NK-92 (cell line): Measurements from ENCODE around the gene ZNF260.
"Not testable (repeated sequence)": the region's sequence is repeated elsewhere in the genome, so short reads cannot be mapped to it uniquely, and the experiment has no call there.

Experiments
- DNase-seq: peaks from one replicate; lab custom pipeline; 2025; ENCODE audit not compliant: unreplicated experiment; lab: John Stamatoyannopoulos, UW

ZNF260 gene

DNA sequence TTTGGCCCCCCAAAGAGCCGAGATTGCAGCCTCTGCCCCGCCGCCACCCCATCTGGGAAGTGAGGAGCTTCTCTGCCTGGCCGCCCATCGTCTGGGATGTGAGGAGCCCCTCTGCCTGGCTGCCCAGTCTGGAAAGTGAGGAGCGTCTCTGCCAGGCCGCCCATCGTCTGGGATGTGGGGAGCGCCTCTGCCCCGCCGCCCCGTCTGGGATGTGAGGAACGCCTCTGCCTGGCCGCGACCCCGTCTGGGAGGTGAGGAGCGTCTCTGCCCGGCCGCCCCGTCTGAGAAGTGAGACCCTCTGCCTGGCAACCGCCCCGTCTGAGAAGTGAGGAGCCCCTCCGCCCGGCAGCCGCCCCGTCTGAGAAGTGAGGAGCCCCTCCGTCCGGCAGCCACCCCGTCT is 37.2 kb downstream of the ZNF260 start:
- not testable (repeated sequence) for DNase-seq

DNA sequence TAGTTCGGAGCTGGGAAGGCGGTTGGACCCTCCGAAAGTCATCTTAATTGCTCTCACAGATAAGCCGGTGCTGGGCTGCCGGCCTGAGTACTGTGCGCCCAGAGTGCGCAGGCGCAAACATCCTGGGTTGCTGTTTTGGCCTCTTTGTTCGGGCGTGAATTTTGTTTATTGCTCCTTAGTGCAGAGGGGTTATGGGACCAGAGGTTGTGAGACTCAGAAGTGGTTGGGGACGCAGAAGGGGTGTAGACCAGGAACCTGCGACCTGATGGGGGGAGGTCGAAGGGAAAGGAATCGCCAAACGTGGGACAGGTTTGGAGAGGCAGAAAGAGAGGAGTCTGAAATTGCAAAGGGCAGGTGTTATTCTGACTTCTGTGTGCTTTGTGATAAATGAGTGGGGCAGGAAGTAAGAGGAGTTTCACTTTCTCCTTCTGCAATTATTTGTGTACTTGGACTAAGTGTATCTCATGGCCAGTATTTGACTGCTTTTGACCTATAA is 38.1 kb downstream of the ZNF260 start:
- no peak for DNase-seq

DNA sequence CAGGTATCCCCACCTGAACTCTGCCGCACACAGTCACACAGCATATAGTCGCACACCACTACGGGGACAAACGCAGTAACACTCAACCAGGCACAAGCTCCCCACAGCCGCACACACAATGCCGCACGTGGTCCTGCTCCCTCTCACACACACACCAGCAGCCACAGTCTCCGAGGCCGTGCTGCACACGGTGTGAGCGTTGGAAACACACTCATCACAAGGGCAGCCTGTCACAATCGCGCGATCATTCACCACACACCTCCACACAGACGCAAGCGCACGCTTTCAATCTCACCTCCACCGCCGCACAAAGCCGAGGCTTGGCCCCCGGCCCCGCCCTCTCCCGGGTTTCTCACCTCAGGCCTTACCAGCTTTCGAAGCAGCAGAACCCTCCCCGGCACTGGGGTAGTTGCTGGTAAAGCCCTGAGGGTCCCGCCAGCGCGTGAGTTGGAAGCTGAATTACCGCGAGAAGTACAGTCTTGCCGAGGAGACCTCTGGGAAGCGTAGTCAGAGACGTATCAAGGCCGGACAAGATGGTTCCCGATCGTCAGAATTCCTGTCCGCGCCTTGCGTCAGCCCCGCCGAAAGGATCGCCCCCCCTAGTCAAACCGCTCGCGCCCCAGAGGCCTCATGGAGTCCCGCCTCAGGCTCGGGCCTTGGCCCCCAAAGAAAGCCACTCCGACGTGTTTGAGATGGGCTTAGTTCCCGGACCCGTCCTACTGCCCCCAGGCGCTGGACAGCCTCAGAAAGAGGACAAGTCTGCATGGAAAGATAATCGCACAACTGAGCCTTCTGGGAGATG is 38.8 kb downstream of the ZNF260 start, which contains the start of gene ZNF566:
Gene ZNF566 (minus strand): TSS at position 444 of the 802 bp plus-strand sequence. CDS start 13,004 bp downstream, outside the sequence.
- DNase-seq, result peak; percentile 75

DNA sequence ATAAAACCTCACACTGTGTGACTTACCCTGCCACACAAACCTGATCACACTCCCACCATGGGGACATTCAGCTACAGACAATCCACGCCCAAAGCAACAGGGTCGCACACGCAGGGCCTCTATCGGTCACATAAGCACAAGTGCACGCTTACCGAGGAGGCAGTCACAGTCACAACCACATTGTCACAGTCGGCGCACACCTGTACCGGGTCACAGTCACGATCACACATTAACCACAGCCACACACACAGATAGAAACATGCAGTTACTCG is 39.3 kb downstream of the ZNF260 start:
- DNase-seq, result no peak

DNA sequence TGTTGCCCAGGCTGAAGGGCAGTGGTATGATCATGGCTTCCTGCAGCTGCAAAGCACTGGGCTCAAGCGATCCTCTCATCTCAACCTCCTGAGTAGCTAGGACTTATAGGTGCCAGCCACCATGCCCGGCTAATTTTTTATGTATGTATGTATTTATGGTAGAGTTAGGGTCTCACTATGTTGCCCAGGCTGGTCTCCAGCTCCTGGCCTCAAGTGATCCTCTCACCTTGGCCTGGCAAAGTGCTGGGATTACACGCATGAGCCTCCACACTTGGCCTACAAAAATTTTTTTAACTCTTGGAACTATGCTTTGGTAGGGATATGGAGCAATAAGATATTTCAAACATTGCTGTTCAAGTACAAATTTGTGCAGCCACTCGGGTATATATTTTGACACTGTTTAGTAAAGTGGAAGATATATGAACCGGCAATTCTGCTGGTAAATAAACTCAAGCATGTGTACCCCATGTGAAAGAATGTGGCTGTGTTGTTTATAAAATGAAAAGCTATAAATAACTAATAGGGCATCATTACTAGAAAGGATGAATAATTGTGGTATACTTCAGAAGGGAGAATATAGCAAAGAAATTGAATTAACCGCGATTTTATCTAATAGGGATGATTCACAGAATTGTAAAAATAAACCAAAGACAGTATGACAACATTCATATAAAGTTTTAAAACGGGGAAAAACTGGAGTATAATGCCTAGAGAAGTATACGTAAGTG is 39.8 kb downstream of the ZNF260 start:
- no peak for DNase-seq

DNA sequence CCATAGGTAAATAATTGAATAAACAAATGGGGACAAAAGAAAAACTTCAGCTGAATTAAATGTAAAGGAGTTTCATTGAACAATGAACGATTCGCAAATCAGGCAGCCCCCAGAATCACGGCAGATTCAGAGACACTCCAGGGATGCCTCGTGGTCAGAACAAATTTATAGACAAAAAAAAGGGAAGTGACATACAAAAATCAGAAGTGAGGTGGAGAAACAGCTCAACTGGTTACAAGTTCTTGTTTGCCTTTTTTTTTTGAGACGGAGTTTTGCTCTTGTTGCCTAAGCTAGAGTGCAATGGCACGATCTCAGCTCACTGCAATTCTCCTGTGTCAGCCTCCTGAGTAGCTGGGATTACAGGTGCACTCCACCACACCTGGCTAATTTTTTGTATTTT is 44.4 kb downstream of the ZNF260 start:
- DNase-seq, result no peak

DNA sequence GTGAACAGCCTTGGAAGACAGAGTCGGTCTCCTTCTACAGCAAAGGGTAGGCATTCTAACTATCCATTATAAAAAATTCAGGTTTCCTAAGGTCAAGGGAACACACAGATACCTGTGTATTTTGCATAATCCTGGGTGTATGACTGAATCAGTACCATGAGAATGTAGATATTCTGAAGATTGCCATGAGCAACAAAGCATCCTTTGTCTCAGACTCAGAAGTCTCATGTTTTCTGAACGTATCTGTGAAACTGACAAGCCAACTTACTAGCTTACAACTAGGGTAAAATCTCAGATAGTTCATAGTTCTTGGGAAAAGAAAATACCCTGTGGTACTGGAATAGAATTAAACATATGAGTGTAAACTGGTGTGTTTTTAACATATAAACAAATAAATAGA is 45.2 kb downstream of the ZNF260 start:
- no peak for DNase-seq
